Smooth muscle cell (in vitro differentiated cells): ENCODE results near the gene DDX1. TPM values are rescaled to one million over a fixed set of nuclear protein-coding genes. Genes with fewer than 3 reads are reported as not detected.

Source experiments
- DNase-seq: peaks from one replicate; lab custom pipeline; 2025; ENCODE audit not compliant: unreplicated experiment; lab: John Stamatoyannopoulos, UW
- H2AFZ ChIP-seq: fragments of 200-600 bp; sonication (generic); 2 replicates; pipeline ENCODE4 v1.6.0; 2016; ENCODE audit warnings: antibody characterized with exemption, low read depth, mild to moderate bottlenecking
- H3F3A ChIP-seq: fragments of 200-600 bp; sonication (generic); 2 replicates; pipeline ENCODE4 v1.6.0; 2017; ENCODE audit warnings: antibody characterized with exemption, low read depth
- H3K27ac ChIP-seq: fragments of 200-600 bp; sonication (generic); 2 replicates; pipeline ENCODE4 v1.5.1; 2016; ENCODE audit warnings: low read depth, mild to moderate bottlenecking
- H3K27me3 ChIP-seq: fragments of 200-600 bp; sonication (generic); 2 replicates; pipeline ENCODE4 v1.6.1; 2016; ENCODE audit warnings: low read depth, mild to moderate bottlenecking
- H3K36me3 ChIP-seq: fragments of 200-600 bp; sonication (generic); 2 replicates; pipeline ENCODE4 v1.5.1; 2016; ENCODE audit warnings: low read depth
- H3K4me1 ChIP-seq: fragments of 200-600 bp; sonication (generic); 2 replicates; pipeline ENCODE4 v1.5.1; 2016; ENCODE audit warnings: low read depth
- H3K4me2 ChIP-seq: fragments of 200-600 bp; sonication (generic); 2 replicates; pipeline ENCODE4 v1.6.0; 2016; ENCODE audit warnings: mild to moderate bottlenecking
- H3K4me3 ChIP-seq: fragments of 200-600 bp; sonication (generic); 2 replicates; pipeline ENCODE4 v1.5.1; 2016; ENCODE audit warnings: mild to moderate bottlenecking
- H3K79me2 ChIP-seq: fragments of 200-600 bp; sonication (generic); 2 replicates; pipeline ENCODE4 v1.6.0; 2016; ENCODE audit warnings: low read depth, mild to moderate bottlenecking
- H3K9ac ChIP-seq: fragments of 200-600 bp; sonication (generic); 2 replicates; pipeline ENCODE4 v1.6.0; 2016; ENCODE audit warnings: low read depth
- H3K9me3 ChIP-seq: fragments of 200-600 bp; sonication (generic); replicated peaks from 2 replicates; pipeline ENCODE4 v1.5.1; 2016; ENCODE audit warnings: low read depth
- H4K20me1 ChIP-seq: fragments of 200-600 bp; sonication (generic); 2 replicates; pipeline ENCODE4 v1.6.0; 2016; ENCODE audit warnings: low read depth
- WGBS: methylation state at CpG from one replicate; pipeline ENCODE4 v1.1.7; 2016; ENCODE audit warnings: low lambda C conversion rate; 5-methylcytosine and 5-hydroxymethylcytosine counted together
- polyA plus RNA-seq: library from polyadenylated mRNA; unstranded; fragments of >200 nt; fragmentation: Nextera tagmentation; extraction: Ambion mirVana; gene quantifications from 2 replicates; pipeline ENCODE4 v1.2.1, GENCODE V29; 2016
- total RNA-seq: library from RNA; depleted of rRNA; stranded (reverse); fragments of >200 nt; gene quantifications from 2 replicates; pipeline ENCODE4 v1.2.3, GENCODE V29; 2014
- TF ChIP-seq, protein P1 (sequence below): fragments of 200-600 bp; sonication (generic); IDR thresholded peaks from 2 replicates; pipeline ENCODE4 v1.5.1; 2017; ENCODE audit warnings: borderline replicate concordance, mild to moderate bottlenecking, antibody characterized with exemption; ENCODE audit not compliant: insufficient read depth, poor library complexity, severe bottlenecking

DDX1 gene
- total and polyA plus RNA-seq, 2 experiments from 2014 or later, result 71.3 to 78.7 TPM

DNA sequence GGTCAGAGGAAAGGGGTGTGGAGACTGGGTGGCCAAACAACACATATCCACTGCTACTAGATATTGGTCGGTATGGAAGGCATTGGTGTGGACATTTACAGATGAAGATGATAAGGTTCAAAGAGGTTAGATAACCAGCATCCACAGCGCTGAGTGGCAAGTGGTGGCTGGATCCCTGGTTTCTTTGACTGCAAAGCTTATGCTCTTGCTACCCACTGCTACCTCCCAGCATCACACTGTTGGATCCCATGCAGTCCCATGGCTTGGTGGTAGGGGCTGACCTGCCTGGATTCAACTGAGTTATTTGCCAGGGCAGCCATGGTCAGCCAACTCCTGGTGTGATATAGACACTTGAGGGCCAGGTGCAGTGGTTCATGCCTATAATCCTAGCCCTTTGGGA lies 53.6 kb downstream of the DDX1 start:
- DNase-seq, result no peak
- Histone ChIP-seq H3K79me2 (no peaks in the 10 kb centered on the region), H3K9ac (no peak overlapping the region), H3K27ac (no peak overlapping the region), H2AFZ (no peak overlapping the region), H4K20me1 (no peaks in the 10 kb centered on the region), H3F3A (no peaks in the 10 kb centered on the region), H3K4me2 (no peak overlapping the region), H3K9me3 (peaks cover 2% of the 10 kb centered on the region), H3K27me3 (peaks cover 10% of the 10 kb centered on the region), H3K4me1 (peaks cover 9% of the 10 kb centered on the region), H3K4me3 (no peak overlapping the region), H3K36me3 (no peaks in the 10 kb centered on the region)
- TF ChIP-seq, protein P1, sequence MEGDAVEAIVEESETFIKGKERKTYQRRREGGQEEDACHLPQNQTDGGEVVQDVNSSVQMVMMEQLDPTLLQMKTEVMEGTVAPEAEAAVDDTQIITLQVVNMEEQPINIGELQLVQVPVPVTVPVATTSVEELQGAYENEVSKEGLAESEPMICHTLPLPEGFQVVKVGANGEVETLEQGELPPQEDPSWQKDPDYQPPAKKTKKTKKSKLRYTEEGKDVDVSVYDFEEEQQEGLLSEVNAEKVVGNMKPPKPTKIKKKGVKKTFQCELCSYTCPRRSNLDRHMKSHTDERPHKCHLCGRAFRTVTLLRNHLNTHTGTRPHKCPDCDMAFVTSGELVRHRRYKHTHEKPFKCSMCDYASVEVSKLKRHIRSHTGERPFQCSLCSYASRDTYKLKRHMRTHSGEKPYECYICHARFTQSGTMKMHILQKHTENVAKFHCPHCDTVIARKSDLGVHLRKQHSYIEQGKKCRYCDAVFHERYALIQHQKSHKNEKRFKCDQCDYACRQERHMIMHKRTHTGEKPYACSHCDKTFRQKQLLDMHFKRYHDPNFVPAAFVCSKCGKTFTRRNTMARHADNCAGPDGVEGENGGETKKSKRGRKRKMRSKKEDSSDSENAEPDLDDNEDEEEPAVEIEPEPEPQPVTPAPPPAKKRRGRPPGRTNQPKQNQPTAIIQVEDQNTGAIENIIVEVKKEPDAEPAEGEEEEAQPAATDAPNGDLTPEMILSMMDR, result no peak
- WGBS, result 96% methylated on average over 2 of the region's 2 CpGs

DNA sequence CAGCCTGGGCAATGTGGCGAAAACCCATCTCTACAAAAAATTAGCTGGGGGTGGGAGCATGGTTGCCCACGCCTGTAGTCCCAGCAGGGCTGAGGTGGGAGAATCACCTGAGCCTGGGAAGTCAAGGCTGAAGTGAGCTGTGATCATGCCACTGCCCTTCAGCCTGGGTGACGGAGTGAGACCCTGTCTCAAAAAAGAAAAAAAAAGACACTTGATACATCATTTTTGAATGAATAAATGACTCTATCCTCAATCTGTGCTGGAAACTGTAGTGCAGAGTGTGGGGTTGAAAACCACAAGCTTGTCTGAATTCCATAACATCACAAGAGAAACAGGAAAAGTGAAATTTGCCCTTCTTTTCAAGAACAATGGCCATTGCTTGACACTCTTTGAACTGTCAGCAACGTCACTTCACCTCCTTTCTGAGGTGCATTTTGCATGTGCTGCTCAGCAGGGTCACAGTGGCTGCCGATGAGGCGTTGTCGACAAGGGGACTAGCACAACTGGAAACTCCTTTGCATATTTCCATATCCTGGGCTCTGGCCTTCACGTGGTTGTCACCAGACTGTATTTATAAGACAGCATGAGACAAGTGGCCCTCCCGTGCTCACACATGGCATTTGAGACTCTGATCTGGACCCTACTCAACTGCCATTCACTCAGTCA lies 54.2 kb downstream of the DDX1 start:
- Histone ChIP-seq H3K4me3 (no peak overlapping the region), H3K79me2 (no peaks in the 10 kb centered on the region), H3K36me3 (no peaks in the 10 kb centered on the region), H2AFZ (no peak overlapping the region), H3K9me3 (peaks cover 2% of the 10 kb centered on the region), H3K27ac (no peak overlapping the region), H3F3A (no peaks in the 10 kb centered on the region), H4K20me1 (no peaks in the 10 kb centered on the region), H3K9ac (no peak overlapping the region), H3K4me2 (no peak overlapping the region), H3K4me1 (peaks cover 9% of the 10 kb centered on the region), H3K27me3 (peaks cover 14% of the 10 kb centered on the region)
- TF ChIP-seq, protein P1, result no peak
- no peak for DNase-seq
- 81% methylated on average over 9 of the region's 9 CpGs for WGBS

DNA sequence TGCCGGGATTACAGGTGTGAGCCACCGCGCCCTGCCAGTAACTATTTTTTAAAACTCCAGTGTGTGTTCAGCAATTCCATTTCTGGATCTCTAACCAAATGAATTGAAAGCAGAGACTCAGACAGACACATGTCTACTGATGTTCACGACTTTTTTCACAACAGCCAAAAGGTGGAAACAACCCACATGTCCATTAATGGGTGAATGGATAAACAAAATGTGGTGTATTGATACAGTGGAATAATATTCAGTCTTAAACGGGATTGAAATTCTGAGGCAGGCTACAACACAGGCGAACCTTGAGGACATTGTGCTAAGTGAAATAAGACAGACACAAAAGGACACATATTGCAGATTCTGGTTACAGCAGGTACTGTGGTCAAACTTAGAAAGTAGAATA lies 55.0 kb downstream of the DDX1 start:
- Histone ChIP-seq H3K27ac (no peak overlapping the region), H3K9ac (no peak overlapping the region), H3K4me2 (no peak overlapping the region), H3K79me2 (no peaks in the 10 kb centered on the region), H3K4me3 (no peak overlapping the region), H3K27me3 (peaks cover 18% of the 10 kb centered on the region), H3K9me3 (peaks cover 2% of the 10 kb centered on the region), H4K20me1 (no peaks in the 10 kb centered on the region), H3K4me1 (peaks cover 9% of the 10 kb centered on the region), H3F3A (no peaks in the 10 kb centered on the region), H2AFZ (no peak overlapping the region), H3K36me3 (no peaks in the 10 kb centered on the region)
- TF ChIP-seq, protein P1, result no peak
- DNase-seq, result no peak
- WGBS, result 97% methylated on average over 6 of the region's 6 CpGs
